ENCODE data around the gene ZNF394. TPM values are rescaled to one million over a fixed set of nuclear protein-coding genes. Genes with fewer than 3 reads are reported as not detected.

Gene ZNF394
- total and polyA plus RNA-seq, 2 donors (not counting 3 experiments of a cell fraction or from before 2014, with no cell fraction given), result 8.6 to 22.8 TPM

- H3K4me2 ChIP-seq (ENCODE audit: insufficient read depth, low read length), result no peak overlapping the region
- TF ChIP-seq POLR2A (IDR thresholded peaks at IDR 0.05; ENCODE audit: low read depth, low read length) (no peak), JUN (IDR thresholded peaks at IDR 0.05; ENCODE audit: borderline replicate concordance, insufficient read depth, insufficient read length, low read depth) (no peak), GATA2 (IDR thresholded peaks at IDR 0.05; ENCODE audit: insufficient read depth, insufficient read length, low read depth, low read length) (no peak), EZH2 (IDR thresholded peaks at IDR 0.05; ENCODE audit: borderline replicate concordance, low read depth, low read length, severe bottlenecking) (no peak), FOS (IDR thresholded peaks at IDR 0.05; ENCODE audit: borderline replicate concordance, insufficient read depth, low read length) (no peak), POLR2AphosphoS5 (IDR thresholded peaks at IDR 0.05; ENCODE audit: insufficient read depth, low read depth, low read length) (no peak), MYC (IDR thresholded peaks at IDR 0.05; ENCODE audit: low read depth, low read length) (no peak)
- TF ChIP-seq, protein P1, sequence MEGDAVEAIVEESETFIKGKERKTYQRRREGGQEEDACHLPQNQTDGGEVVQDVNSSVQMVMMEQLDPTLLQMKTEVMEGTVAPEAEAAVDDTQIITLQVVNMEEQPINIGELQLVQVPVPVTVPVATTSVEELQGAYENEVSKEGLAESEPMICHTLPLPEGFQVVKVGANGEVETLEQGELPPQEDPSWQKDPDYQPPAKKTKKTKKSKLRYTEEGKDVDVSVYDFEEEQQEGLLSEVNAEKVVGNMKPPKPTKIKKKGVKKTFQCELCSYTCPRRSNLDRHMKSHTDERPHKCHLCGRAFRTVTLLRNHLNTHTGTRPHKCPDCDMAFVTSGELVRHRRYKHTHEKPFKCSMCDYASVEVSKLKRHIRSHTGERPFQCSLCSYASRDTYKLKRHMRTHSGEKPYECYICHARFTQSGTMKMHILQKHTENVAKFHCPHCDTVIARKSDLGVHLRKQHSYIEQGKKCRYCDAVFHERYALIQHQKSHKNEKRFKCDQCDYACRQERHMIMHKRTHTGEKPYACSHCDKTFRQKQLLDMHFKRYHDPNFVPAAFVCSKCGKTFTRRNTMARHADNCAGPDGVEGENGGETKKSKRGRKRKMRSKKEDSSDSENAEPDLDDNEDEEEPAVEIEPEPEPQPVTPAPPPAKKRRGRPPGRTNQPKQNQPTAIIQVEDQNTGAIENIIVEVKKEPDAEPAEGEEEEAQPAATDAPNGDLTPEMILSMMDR (IDR thresholded peaks at IDR 0.05; ENCODE audit: extremely low read depth in 1 of 2, insufficient read depth in 1 of 2, low read depth in 1 of 2, low read length in 2 of 2), result no peak
- TF ChIP-seq, protein P2, sequence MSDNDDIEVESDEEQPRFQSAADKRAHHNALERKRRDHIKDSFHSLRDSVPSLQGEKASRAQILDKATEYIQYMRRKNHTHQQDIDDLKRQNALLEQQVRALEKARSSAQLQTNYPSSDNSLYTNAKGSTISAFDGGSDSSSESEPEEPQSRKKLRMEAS (IDR thresholded peaks at IDR 0.05; ENCODE audit: insufficient read depth, insufficient read length), result no peak
- ChIA-PET POLR2A (no interaction called here), CTCF (no interaction called here)
- DNase-seq (ENCODE audit: low read depth, low spot score), result no peak
- H3K9me1 ChIP-seq (replicated peaks; ENCODE audit: control insufficient read depth, extremely low read depth, insufficient read depth, low read length), result no peaks in the 10 kb centered on the region
- no peak for FAIRE-seq
- no peaks in the 10 kb centered on the region for H4K20me1 ChIP-seq (replicated peaks; ENCODE audit: control insufficient read depth, extremely low read depth, insufficient read depth, low read length)
- H3K9ac ChIP-seq (replicated peaks; ENCODE audit: extremely low read depth, insufficient read depth, low read length), result no peak overlapping the region
- H3K4me3 ChIP-seq (replicated peaks in 1 of 3; ENCODE audit: insufficient read depth in 1 of 3, low read depth in 1 of 3, low read length in 3 of 3), result no peak overlapping the region
- dilution Hi-C loops (cut with MboI; ENCODE audit: extremely low pct_ligation_motif_present, low sequenced_read_pairs), result no loop called here
- intact Hi-C loops (cut with micrococcal nuclease), result no loop called here
- no TSS peak for BruUV-seq (replicated peaks)
- no peaks in the 10 kb centered on the region for H3K4me1 ChIP-seq (ENCODE audit: control insufficient read depth, extremely low read depth, insufficient read depth, low read length)
- no peaks in the 10 kb centered on the region for H3K9me3 ChIP-seq (replicated peaks; ENCODE audit: control insufficient read depth, insufficient read depth, low read length)
- no peak overlapping the region for H2AFZ ChIP-seq (ENCODE audit: low read depth, low read length)
- H3K36me3 ChIP-seq (ENCODE audit: control insufficient read depth in 2 of 2, extremely low read depth in 1 of 2, insufficient read depth in 2 of 2, low read length in 2 of 2), result no peaks in the 10 kb centered on the region
- H3K79me2 ChIP-seq (ENCODE audit: control insufficient read depth, insufficient read depth, low read length), result no peaks in the 10 kb centered on the region
- H3K27ac ChIP-seq (ENCODE audit: insufficient read depth, low read depth, low read length), result no peak overlapping the region
- H3K27me3 ChIP-seq (ENCODE audit: control insufficient read depth in 2 of 2, insufficient read depth in 2 of 2, low read length in 2 of 2), result no peaks in the 10 kb centered on the region
These were observed 43.1 kb upstream of the ZNF394 start for GRCh38 chr7:99543081-99543671.
